ENCODE measurements around the gene WDFY3.

WDFY3 gene

DNA sequence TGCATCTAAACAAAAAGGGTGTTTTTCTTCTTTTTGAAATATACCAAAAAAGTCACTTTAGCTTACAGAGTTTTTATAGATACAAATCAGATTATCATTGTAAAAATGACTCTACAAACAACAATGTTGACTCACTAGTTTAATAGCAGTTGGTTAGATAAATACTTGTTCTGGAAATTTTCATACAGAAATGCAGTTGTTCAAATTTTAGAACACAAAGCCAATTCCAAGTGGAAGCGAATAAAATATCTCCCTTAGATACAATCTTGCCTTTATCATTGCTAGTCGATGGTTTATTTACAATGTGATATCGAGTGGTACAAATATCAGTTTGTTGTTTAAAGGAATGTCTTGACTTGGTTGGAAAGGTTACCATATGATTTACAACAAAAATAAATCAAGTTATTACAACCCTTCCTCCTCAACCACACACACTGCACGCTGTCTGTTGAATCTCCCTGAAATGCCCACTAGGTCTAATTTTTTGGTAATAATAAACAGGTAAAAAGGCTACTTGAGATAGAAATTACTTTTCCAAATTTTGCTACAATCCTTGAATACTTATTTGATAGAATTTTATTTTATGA lies 268.8 kb downstream of the WDFY3 start:
- TF ChIP-seq TOX (CRISPR knock-in tag; IDR thresholded peaks at IDR 0.05; ENCODE audit: borderline replicate concordance), result no peak
- no peak for ATAC-seq

DNA sequence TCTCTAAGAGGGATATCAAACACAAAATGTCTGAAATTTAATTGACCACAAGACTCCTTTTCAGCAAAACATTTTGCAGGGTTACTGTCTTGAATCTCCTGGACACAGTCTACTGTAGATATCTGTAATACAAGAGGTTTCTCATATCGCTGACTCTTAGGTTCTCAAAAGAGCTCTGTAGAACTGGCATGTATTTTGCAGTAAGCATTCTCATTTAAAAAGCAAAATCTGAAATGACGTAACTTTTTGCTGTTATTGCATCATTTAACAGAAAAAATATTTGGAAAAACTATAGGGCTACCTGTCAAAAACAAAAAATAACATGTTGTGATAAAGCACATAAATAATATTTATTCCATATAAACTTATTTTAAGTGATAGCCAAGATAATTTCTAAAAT lies 269.3 kb downstream of the WDFY3 start:
- no peak for ATAC-seq
- no peak for TF ChIP-seq PPARA (CRISPR knock-in tag; IDR thresholded peaks at IDR 0.05; ENCODE audit: borderline replicate concordance)
- TF ChIP-seq, protein P1, sequence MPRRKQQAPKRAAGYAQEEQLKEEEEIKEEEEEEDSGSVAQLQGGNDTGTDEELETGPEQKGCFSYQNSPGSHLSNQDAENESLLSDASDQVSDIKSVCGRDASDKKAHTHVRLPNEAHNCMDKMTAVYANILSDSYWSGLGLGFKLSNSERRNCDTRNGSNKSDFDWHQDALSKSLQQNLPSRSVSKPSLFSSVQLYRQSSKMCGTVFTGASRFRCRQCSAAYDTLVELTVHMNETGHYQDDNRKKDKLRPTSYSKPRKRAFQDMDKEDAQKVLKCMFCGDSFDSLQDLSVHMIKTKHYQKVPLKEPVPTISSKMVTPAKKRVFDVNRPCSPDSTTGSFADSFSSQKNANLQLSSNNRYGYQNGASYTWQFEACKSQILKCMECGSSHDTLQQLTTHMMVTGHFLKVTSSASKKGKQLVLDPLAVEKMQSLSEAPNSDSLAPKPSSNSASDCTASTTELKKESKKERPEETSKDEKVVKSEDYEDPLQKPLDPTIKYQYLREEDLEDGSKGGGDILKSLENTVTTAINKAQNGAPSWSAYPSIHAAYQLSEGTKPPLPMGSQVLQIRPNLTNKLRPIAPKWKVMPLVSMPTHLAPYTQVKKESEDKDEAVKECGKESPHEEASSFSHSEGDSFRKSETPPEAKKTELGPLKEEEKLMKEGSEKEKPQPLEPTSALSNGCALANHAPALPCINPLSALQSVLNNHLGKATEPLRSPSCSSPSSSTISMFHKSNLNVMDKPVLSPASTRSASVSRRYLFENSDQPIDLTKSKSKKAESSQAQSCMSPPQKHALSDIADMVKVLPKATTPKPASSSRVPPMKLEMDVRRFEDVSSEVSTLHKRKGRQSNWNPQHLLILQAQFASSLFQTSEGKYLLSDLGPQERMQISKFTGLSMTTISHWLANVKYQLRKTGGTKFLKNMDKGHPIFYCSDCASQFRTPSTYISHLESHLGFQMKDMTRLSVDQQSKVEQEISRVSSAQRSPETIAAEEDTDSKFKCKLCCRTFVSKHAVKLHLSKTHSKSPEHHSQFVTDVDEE (CRISPR knock-in tag; IDR thresholded peaks at IDR 0.05), result no peak
- no peak for TF ChIP-seq ISL1 (CRISPR knock-in tag; IDR thresholded peaks at IDR 0.05)
- no peak for TF ChIP-seq ESRRG (CRISPR knock-in tag; IDR thresholded peaks at IDR 0.05)
- TF ChIP-seq, protein P2, sequence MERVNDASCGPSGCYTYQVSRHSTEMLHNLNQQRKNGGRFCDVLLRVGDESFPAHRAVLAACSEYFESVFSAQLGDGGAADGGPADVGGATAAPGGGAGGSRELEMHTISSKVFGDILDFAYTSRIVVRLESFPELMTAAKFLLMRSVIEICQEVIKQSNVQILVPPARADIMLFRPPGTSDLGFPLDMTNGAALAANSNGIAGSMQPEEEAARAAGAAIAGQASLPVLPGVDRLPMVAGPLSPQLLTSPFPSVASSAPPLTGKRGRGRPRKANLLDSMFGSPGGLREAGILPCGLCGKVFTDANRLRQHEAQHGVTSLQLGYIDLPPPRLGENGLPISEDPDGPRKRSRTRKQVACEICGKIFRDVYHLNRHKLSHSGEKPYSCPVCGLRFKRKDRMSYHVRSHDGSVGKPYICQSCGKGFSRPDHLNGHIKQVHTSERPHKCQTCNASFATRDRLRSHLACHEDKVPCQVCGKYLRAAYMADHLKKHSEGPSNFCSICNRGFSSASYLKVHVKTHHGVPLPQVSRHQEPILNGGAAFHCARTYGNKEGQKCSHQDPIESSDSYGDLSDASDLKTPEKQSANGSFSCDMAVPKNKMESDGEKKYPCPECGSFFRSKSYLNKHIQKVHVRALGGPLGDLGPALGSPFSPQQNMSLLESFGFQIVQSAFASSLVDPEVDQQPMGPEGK (CRISPR knock-in tag; IDR thresholded peaks at IDR 0.05; ENCODE audit: borderline replicate concordance), result no peak
- TF ChIP-seq, protein P3, sequence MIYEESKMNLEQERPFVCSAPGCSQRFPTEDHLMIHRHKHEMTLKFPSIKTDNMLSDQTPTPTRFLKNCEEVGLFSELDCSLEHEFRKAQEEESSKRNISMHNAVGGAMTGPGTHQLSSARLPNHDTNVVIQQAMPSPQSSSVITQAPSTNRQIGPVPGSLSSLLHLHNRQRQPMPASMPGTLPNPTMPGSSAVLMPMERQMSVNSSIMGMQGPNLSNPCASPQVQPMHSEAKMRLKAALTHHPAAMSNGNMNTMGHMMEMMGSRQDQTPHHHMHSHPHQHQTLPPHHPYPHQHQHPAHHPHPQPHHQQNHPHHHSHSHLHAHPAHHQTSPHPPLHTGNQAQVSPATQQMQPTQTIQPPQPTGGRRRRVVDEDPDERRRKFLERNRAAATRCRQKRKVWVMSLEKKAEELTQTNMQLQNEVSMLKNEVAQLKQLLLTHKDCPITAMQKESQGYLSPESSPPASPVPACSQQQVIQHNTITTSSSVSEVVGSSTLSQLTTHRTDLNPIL (CRISPR knock-in tag; IDR thresholded peaks at IDR 0.05; ENCODE audit: low read depth), result no peak
- TF ChIP-seq BACH2 (CRISPR knock-in tag; IDR thresholded peaks at IDR 0.05; ENCODE audit: borderline replicate concordance), result no peak
- TF ChIP-seq ZNF70 (CRISPR knock-in tag; IDR thresholded peaks at IDR 0.05), result no peak
- no peak for TF ChIP-seq OSR1 (CRISPR knock-in tag; IDR thresholded peaks at IDR 0.05)
- TF ChIP-seq CSDC2 (CRISPR knock-in tag; IDR thresholded peaks at IDR 0.05), result no peak
- TF ChIP-seq ARNTL (CRISPR knock-in tag; IDR thresholded peaks at IDR 0.05; ENCODE audit: borderline replicate concordance, low read depth), result no peak
- TF ChIP-seq SNAI2 (CRISPR knock-in tag; IDR thresholded peaks at IDR 0.05), result no peak
- no peak for TF ChIP-seq TCF4 (CRISPR knock-in tag; IDR thresholded peaks at IDR 0.05; ENCODE audit: borderline replicate concordance)
- no peak for TF ChIP-seq TOX (CRISPR knock-in tag; IDR thresholded peaks at IDR 0.05; ENCODE audit: borderline replicate concordance)
- no peak for TF ChIP-seq ZFP3 (CRISPR knock-in tag; IDR thresholded peaks at IDR 0.05)
- TF ChIP-seq, protein P4, sequence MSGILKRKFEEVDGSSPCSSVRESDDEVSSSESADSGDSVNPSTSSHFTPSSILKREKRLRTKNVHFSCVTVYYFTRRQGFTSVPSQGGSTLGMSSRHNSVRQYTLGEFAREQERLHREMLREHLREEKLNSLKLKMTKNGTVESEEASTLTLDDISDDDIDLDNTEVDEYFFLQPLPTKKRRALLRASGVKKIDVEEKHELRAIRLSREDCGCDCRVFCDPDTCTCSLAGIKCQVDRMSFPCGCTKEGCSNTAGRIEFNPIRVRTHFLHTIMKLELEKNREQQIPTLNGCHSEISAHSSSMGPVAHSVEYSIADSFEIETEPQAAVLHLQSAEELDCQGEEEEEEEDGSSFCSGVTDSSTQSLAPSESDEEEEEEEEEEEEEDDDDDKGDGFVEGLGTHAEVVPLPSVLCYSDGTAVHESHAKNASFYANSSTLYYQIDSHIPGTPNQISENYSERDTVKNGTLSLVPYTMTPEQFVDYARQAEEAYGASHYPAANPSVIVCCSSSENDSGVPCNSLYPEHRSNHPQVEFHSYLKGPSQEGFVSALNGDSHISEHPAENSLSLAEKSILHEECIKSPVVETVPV (CRISPR knock-in tag; IDR thresholded peaks at IDR 0.05), result no peak

DNA sequence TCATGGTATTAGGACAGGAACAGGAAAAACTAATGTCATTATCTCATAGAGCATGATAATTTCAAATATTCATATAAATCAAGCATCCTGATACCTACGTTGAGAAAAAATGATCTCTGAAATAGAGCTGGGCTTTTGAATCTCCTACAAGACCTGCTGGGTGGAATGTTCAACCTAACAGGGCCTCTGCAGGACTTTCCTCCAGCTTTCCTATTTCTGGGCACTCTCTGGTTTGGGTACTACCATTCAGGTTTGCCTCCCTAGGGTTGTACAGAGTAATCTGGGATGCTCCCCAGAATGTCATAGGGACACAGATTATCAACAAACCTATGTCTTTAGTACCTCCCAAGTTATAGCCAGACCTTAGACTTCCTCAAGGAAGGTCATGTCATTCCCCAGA lies 274.7 kb downstream of the WDFY3 start:
- peak; percentile 27 for ATAC-seq
- TF ChIP-seq ESRRG (CRISPR knock-in tag; IDR thresholded peaks at IDR 0.05) (no peak), RARB (CRISPR knock-in tag; IDR thresholded peaks at IDR 0.05) (no peak)
- TF ChIP-seq, protein P5, sequence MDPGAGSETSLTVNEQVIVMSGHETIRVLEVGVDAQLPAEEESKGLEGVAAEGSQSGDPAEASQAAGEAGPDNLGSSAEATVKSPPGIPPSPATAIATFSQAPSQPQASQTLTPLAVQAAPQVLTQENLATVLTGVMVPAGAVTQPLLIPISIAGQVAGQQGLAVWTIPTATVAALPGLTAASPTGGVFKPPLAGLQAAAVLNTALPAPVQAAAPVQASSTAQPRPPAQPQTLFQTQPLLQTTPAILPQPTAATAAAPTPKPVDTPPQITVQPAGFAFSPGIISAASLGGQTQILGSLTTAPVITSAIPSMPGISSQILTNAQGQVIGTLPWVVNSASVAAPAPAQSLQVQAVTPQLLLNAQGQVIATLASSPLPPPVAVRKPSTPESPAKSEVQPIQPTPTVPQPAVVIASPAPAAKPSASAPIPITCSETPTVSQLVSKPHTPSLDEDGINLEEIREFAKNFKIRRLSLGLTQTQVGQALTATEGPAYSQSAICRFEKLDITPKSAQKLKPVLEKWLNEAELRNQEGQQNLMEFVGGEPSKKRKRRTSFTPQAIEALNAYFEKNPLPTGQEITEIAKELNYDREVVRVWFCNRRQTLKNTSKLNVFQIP (CRISPR knock-in tag; IDR thresholded peaks at IDR 0.05; ENCODE audit: borderline replicate concordance, low read depth), result no peak

DNA sequence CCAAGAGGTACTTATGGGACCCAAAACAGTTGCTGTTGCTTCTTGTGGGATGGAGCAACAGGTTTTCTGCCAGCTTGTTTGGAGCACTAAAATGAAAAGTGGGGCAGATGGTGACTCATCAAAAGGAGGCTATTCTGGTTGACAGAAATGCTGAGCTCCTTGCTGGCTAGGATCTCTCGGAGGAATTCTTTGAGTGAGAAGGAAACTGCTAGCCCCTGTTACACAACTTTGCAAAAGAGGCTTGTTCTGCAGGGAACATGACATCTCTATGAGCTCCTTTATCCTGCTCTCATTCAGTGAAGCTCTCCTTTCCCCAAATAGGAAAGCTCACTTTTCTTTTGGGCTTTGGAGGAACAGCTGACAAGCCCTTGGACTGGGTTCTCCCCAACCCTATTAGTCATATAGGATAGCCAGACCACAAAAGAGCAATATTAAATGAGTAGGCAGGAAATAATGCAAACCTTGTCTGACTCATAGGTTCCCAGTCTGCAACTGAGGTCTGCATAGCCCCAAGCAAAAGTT lies 275.3 kb downstream of the WDFY3 start:
- peak; percentile 95 for ATAC-seq
- TF ChIP-seq, protein P2 (CRISPR knock-in tag; IDR thresholded peaks at IDR 0.05; ENCODE audit: borderline replicate concordance), result no peak
- TF ChIP-seq TCF4 (CRISPR knock-in tag; IDR thresholded peaks at IDR 0.05; ENCODE audit: borderline replicate concordance) (no peak), ISL1 (CRISPR knock-in tag; IDR thresholded peaks at IDR 0.05) (no peak), ZFP30 (CRISPR knock-in tag; IDR thresholded peaks at IDR 0.05) (no peak), GLIS3 (CRISPR knock-in tag; IDR thresholded peaks at IDR 0.05) (no peak), CSDC2 (CRISPR knock-in tag; IDR thresholded peaks at IDR 0.05) (no peak), PPARA (CRISPR knock-in tag; IDR thresholded peaks at IDR 0.05; ENCODE audit: borderline replicate concordance) (no peak), TOX (CRISPR knock-in tag; IDR thresholded peaks at IDR 0.05; ENCODE audit: borderline replicate concordance) (no peak), ZNF565 (CRISPR knock-in tag; conservative IDR thresholded peaks at IDR 0.05; ENCODE audit: low read depth) (no peak)
- TF ChIP-seq, protein P3 (CRISPR knock-in tag; IDR thresholded peaks at IDR 0.05; ENCODE audit: low read depth), result no peak
- TF ChIP-seq, protein P4 (CRISPR knock-in tag; IDR thresholded peaks at IDR 0.05), result no peak

All from SK-N-SH treated with all-trans-retinoic acid at 6 μM for 48 hours (cell line).